ENCODE measurements around the gene BMAL1. TPM values are rescaled to one million over a fixed set of nuclear protein-coding genes. Genes with fewer than 3 reads are reported as not detected.

The BMAL1 gene
- total and polyA plus RNA-seq, 2 donors (not counting 1 experiment from before 2014, with no cell fraction given): 10.7 to 11.2 TPM

DNA sequence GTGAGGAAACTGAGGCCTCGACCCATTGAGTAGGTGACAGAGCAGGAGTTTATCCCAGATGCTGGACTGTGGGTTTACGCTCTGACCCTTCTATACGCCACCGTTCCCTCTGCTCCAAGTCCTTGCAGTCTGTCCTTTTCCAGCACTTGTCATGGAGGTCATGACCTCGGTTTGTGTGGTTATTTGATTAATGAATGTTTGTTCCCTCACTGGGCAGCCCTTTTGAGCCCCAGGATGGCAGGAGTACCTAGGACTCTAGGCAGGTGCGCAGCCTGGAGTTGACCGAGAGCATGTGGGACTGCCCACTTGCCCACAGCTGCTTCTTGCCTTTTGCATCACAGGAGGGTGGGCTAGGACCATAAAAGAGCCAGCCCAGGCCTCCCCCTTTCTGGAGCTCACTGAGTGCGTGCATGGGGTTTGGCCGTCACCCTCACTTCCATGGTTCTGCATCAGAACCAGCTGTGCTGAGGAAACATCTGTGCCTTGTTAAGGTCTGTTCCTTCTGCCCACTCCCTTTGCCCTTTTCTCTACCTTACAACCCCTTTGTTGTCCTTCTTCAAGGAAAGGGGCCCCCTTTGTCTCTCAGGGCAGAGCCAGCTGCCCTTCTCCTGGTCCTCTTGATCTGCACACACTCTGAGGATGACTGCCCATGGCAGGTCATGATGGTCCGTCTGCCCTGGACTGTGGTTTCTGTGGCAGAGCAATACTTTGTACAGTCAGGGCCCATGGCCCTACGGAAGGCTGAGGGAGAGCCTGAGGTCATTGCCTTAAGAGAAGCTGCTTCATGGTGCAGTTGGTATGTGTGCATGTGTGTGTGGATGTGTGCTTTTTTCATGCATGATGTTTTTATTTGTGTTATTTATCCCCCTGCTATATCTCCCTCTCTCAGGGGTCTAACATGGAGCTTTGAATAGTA is 38.2 kb downstream of the BMAL1 start:
- no peak for TF ChIP-seq EZH2 (IDR thresholded peaks at IDR 0.05; ENCODE audit: low read length, missing control alignments)
- TF ChIP-seq CTCF (conservative IDR thresholded peaks at IDR 0.05 in 1 of 2, IDR thresholded peaks at IDR 0.05 in 1 of 2; ENCODE audit: low read depth in 1 of 2, low read length in 2 of 2): no peak
- no peaks in the 10 kb centered on the region for H3K9me3 ChIP-seq (ENCODE audit: control insufficient read depth, insufficient read depth, low read depth, low read length)
- no peaks in the 10 kb centered on the region for H3K27me3 ChIP-seq (ENCODE audit: control insufficient read depth, insufficient read depth, low read length)
- H3K36me3 ChIP-seq (ENCODE audit: control insufficient read depth, insufficient read depth, low read length): no peaks in the 10 kb centered on the region
- H3K4me1 ChIP-seq (ENCODE audit: control insufficient read depth, extremely low read depth, insufficient read depth, low read length): peaks cover 15% of the 10 kb centered on the region
- no peak overlapping the region for H3K9ac ChIP-seq (ENCODE audit: insufficient read depth, low read length)
- peak overlapping the region; percentile 34 for H3K27ac ChIP-seq (ENCODE audit: insufficient read depth, low read length)
- DNase-seq (ENCODE audit: low read depth in 2 of 2): peak in 1 of 2 donors; percentile 27
- no peaks in the 10 kb centered on the region for H4K20me1 ChIP-seq (ENCODE audit: control insufficient read depth, extremely low read depth, insufficient read depth, low read length)
- H3K4me3 ChIP-seq (replicated peaks in 1 of 4; ENCODE audit: control extremely low read depth in 1 of 4, insufficient read depth in 1 of 4, low read depth in 3 of 4, low read length in 4 of 4): no peak overlapping the region
- no peak overlapping the region for H2AFZ ChIP-seq (ENCODE audit: low read length)
- peaks cover 2% of the 10 kb centered on the region for H3K79me2 ChIP-seq (ENCODE audit: control insufficient read depth, insufficient read depth, low read length)
- H3K4me2 ChIP-seq (ENCODE audit: extremely low read depth, insufficient read depth, low read length): peak overlapping the region; percentile 33

- H3K9me3 ChIP-seq (ENCODE audit: control insufficient read depth, insufficient read depth, low read depth, low read length): no peaks in the 10 kb centered on the region
- DNase-seq (ENCODE audit: low read depth in 2 of 2): peak; percentile 65 to 79
- H3K79me2 ChIP-seq (ENCODE audit: control insufficient read depth, insufficient read depth, low read length): peaks cover 2% of the 10 kb centered on the region
- H3K4me3 ChIP-seq (replicated peaks in 1 of 4; ENCODE audit: control extremely low read depth in 1 of 4, insufficient read depth in 1 of 4, low read depth in 3 of 4, low read length in 4 of 4): no peak overlapping the region
- no peaks in the 10 kb centered on the region for H3K36me3 ChIP-seq (ENCODE audit: control insufficient read depth, insufficient read depth, low read length)
- H3K9ac ChIP-seq (ENCODE audit: insufficient read depth, low read length): no peak overlapping the region
- H2AFZ ChIP-seq (ENCODE audit: low read length): peak overlapping the region; percentile 79
- H3K4me1 ChIP-seq (ENCODE audit: control insufficient read depth, extremely low read depth, insufficient read depth, low read length): peaks cover 15% of the 10 kb centered on the region
- H3K4me2 ChIP-seq (ENCODE audit: extremely low read depth, insufficient read depth, low read length): no peak overlapping the region
- H4K20me1 ChIP-seq (ENCODE audit: control insufficient read depth, extremely low read depth, insufficient read depth, low read length): no peaks in the 10 kb centered on the region
- H3K27ac ChIP-seq (ENCODE audit: insufficient read depth, low read length): peak overlapping the region; percentile 34
- H3K27me3 ChIP-seq (ENCODE audit: control insufficient read depth, insufficient read depth, low read length): no peaks in the 10 kb centered on the region
- TF ChIP-seq CTCF (conservative IDR thresholded peaks at IDR 0.05 in 1 of 2, IDR thresholded peaks at IDR 0.05 in 1 of 2; ENCODE audit: low read depth in 1 of 2, low read length in 2 of 2) (no peak), EZH2 (IDR thresholded peaks at IDR 0.05; ENCODE audit: low read length, missing control alignments) (no peak)
These were observed 39.0 kb downstream of the BMAL1 start for GRCh38 chr11:13316528-13316961.

DNA sequence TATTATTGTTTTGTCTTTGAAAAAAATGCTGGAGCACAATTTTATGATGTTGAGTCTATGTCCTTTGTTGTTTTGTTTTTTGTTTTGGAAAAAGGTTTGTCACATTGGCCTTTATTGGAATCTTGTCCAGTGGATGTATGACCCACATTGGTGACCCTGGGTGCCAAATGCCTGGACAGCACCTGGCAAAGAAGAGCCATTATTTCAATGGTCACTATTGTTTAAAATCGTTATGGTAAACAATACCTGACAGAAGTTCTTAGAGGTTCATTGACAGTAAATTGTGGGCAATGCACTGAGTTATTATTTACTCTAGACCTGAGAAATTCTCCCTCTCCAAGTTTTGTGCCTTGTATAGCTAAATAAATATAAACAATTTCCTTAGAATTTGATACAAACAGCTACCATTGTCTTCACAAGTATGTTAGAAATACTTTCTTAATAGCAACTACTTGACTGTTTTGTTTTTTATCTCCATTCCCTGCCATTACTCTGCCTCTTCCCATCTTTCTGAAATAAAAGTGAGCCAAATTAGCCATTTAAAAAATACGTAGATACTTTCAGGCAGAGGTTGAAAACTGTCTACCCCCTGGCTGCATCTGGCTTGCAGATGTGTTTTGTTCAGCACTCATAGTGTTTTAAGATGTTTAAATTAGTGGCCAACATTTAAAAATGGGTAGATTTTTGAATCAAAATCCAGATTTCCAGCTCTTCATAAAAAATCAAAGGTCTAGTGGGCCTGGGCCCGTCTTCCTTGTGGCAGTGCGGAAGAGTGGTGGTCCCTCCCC is 39.9 kb downstream of the BMAL1 start:
- Histone ChIP-seq H3K27ac (ENCODE audit: insufficient read depth, low read length) (no peak overlapping the region), H3K79me2 (ENCODE audit: control insufficient read depth, insufficient read depth, low read length) (peaks cover 2% of the 10 kb centered on the region)
- TF ChIP-seq EZH2 (IDR thresholded peaks at IDR 0.05; ENCODE audit: low read length, missing control alignments) (no peak), CTCF (conservative IDR thresholded peaks at IDR 0.05 in 1 of 2, IDR thresholded peaks at IDR 0.05 in 1 of 2; ENCODE audit: low read depth in 1 of 2, low read length in 2 of 2) (no peak)

More for the DNA sequence above, 39.9 kb downstream of the BMAL1 start:
- H3K4me1 ChIP-seq (ENCODE audit: control insufficient read depth, extremely low read depth, insufficient read depth, low read length): peaks cover 15% of the 10 kb centered on the region
- no peaks in the 10 kb centered on the region for H3K36me3 ChIP-seq (ENCODE audit: control insufficient read depth, insufficient read depth, low read length)
- H3K4me3 ChIP-seq (replicated peaks in 1 of 4; ENCODE audit: control extremely low read depth in 1 of 4, insufficient read depth in 1 of 4, low read depth in 3 of 4, low read length in 4 of 4): no peak overlapping the region
- no peak for DNase-seq (ENCODE audit: low read depth in 2 of 2)
- H2AFZ ChIP-seq (ENCODE audit: low read length): no peak overlapping the region
- H3K4me2 ChIP-seq (ENCODE audit: extremely low read depth, insufficient read depth, low read length): no peak overlapping the region
- no peaks in the 10 kb centered on the region for H3K9me3 ChIP-seq (ENCODE audit: control insufficient read depth, insufficient read depth, low read depth, low read length)
- no peak overlapping the region for H3K9ac ChIP-seq (ENCODE audit: insufficient read depth, low read length)
- H4K20me1 ChIP-seq (ENCODE audit: control insufficient read depth, extremely low read depth, insufficient read depth, low read length): no peaks in the 10 kb centered on the region
- H3K27me3 ChIP-seq (ENCODE audit: control insufficient read depth, insufficient read depth, low read length): no peaks in the 10 kb centered on the region

All from fibroblast of lung (primary cell).